ENCODE results near the gene DYNLT4.
"Not testable (repeated sequence)": the region's sequence is repeated elsewhere in the genome, so short reads cannot be mapped to it uniquely, and the experiment has no call there.

Gene DYNLT4, protein sequence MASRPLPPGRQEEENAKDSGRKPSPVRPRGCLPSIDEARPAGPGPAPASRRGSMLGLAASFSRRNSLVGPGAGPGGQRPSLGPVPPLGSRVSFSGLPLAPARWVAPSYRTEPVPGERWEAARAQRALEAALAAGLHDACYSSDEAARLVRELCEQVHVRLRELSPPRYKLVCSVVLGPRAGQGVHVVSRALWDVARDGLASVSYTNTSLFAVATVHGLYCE

DNA sequence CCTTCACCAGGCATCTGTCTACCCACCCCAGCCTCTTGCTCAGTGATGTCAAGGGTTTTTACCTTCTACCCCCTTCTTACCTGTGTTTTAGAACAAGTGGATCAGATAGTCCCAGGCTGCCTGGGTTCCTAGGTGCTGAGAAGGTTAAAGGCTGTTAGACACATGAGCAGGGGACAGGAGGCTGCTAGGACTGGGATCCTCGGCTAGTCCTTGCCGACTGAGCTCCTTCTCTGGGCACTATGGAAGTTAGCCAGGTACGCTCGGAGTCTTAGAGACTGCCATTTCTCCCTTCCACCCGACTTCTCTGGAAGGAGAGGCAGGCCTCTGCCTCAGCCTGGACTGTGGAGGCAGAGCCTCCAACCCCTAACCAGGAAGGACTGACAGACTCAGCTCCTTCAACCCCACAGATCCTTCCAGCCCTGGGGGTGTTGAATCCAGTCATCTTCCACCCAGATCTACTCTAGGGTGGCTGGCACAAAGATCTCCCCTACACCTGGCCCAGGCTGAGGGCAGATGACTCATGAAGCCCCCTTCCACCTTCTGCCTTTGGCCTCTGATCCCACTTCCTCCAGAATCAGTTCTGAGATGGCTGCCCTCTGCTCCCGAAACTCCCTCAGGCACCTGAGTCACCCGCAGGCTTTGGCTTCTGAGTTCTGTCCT is at the start of gene DYNLT4:
DYNLT4 (minus strand) TSS at position 648 of the 660 bp plus-strand sequence. CDS start 683 bp downstream, outside the sequence.
- DNase-seq (ENCODE audit: insufficient read length, low spot score) (no peak), FAIRE-seq (no peak)

DNA sequence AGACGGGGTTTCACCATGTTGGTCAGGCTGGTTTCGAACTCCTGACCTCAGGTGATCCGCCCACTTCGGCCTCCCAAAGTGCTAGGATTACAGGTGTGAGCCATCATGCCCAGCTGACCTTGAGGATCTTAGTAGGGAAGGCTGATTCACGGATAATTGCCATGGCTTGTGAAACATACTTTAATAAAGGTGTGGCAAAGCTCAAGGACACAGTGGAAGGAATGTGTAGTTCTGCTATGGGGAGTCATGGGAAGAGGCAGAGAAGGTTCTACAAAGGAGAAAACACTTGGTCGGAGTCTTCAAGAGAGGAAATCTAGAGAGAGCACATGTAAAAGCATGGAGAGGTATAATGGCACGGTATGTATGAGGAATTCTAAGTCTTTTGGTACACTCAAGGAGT is 48.6 kb upstream of the DYNLT4 start:
- no peak for DNase-seq (ENCODE audit: insufficient read length, low spot score)
- no peak for FAIRE-seq

DNA sequence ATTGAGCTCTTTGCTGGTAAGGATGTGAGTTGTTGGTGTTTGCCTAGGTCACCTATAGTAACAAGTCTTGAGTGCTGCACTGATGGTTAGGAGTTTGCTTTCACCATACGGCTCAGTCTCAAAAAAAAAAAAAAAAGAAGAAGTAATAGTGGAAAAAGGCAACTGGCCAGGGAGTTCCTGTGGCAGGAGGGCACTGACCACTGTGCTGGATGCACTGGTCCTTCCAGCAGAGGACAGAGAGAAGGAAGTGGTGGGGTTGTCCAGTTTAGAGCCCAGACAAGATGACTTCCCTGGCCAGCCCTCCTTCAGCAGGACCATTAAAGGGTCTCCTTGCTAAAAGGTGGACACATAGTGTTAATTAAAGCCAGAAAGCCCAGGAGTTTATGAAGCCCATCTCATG is 47.8 kb upstream of the DYNLT4 start:
- FAIRE-seq (no peak), DNase-seq (ENCODE audit: insufficient read length, low spot score) (no peak)

DNA sequence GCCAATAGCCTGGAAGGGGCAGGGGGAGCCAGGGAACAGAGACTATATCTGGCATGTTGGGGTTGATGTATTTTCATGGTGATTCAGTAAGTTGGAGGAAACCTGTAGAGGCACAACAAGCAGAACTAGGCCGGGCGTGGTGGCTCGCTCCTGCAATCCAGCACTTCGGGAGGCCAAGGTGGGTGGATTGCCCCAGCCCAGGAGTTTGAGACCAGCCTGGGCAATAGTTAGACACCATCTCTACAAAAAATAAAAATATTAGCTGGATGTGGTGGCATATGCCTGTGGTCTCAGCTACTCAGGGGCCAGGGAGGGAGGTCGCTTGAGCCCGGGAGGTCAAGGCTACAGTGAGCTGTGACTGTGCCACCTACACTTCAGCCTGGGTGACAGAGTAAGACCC is 46.0 kb upstream of the DYNLT4 start:
- DNase-seq (ENCODE audit: insufficient read length, low spot score) (no peak), FAIRE-seq (no peak)

DNA sequence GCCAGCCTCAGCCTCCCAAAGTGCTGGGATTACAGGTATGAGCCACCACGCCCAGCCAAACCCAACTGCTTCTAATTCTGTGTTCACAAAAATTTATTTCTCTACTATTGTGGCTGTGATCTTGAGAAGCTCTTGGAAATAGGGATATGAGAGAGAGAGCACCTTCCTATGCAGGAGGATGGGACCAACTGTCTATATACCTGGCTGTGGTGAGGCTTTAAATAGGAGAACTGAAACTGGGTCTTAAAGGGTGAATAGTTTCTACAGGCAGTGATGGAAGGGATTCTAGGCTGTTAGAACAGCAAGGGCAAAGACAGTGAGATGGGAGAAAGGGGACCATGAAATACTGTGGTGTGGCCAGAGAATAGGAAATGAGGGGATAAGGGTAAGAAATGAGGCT is 44.2 kb upstream of the DYNLT4 start:
- FAIRE-seq (no peak), DNase-seq (ENCODE audit: insufficient read length, low spot score) (no peak)

DNA sequence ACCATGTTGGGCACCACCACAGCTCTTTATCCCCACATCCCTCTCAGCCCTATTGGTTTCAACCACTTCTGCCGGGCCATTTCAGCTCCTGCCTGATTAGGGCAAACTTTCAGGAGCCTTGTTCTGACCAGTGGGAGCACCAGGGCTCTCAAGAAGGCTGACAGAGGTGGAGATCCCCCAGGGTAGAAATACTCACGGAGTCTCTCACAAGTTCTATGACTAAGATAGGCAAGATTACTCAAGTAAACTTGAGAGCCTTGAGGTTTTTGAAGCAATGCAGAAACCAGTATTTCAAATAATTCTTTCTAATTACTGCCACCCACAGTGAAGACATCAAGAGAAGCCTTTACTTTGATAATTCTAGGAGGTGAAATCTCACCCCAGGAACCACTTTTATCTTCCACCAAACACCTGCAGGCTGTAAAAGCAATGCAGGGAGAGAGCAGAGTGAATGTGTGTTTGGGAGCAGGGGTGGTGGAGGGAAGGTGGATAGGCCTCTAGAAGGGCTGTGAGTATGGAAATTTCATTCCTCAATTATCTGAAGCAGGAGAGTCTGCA is 42.5 kb upstream of the DYNLT4 start:
- FAIRE-seq (no peak), DNase-seq (ENCODE audit: insufficient read length, low spot score) (no peak)

DNA sequence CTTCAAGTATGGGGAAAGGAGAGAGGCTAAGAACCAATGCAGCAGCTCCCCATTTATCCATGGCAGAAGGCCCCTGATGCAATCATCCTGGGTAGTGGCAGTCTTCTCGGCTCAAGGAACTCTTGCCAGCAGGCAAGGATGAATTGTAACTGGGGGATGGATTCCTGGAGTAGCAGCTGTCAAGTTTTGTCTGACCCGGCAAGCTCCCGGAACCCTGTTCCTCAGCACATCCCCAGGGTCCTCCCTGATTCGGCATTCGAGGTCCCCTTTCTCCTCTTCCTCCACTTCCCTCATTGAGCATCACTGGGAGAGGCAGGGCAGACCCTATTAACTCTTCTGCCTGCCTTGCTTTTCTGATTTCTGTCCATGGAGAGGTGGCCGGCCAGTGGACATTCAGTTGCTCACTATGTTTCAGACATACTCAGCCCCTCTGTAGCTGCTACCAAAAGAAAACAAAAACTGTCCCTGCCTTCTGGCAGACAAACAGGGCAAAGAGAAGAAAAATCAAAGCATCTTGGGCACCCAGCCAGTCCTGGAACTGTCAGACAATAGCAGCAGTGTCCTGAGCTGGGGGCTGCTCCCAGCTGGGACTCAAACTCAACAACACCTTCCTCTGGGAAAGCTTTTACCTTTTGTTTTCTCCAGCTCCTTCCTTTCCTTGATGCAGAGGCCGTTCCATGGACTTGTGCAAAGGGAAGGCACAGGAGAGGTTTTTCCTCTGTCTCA is 41.5 kb upstream of the DYNLT4 start:
- no peak for FAIRE-seq

DNA sequence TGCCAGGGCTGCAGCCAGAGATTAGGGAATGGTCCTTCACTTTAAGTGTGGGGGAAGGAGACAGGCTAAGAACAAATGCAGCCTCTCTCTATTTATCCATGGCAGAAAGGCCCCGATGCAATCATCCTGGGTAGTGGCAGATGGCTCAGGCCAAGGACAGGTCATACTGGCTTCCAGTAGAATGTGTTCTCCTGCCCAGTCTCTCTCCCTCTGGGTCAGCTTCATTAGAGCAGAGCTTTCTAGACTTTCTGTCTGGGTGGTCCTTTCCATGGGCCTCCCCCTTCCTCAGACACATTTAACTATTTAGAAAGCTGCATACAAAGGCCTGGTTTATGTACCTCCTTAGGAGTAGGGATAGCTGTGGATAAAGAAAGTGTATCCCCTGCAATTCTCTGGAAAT is 40.7 kb upstream of the DYNLT4 start:
- no peak for FAIRE-seq
- DNase-seq (ENCODE audit: insufficient read length, low spot score), result no peak

More for the DNA sequence above, 41.5 kb upstream of the DYNLT4 start:
- DNase-seq (ENCODE audit: insufficient read length, low spot score), result no peak

DNA sequence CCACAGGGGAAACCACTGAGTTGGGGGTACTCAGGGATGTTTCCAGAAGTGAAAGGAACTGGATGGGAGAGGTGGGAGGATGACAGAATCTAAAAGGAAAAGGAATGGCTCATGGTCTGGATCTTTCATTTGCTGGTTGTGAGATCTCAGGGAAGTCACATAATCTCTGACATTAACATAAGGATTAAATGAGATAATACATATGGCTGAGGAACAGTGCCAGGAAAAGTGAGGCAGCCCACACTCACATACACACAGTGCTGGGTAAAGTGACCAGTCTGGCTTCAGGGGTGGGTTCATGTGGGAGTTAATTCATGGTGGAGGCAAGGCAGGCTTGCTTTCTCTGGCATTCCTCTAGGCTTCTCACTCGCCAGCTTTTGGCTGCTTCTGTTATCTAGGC is 39.8 kb upstream of the DYNLT4 start:
- DNase-seq (ENCODE audit: insufficient read length, low spot score) (no peak), FAIRE-seq (no peak)

DNA sequence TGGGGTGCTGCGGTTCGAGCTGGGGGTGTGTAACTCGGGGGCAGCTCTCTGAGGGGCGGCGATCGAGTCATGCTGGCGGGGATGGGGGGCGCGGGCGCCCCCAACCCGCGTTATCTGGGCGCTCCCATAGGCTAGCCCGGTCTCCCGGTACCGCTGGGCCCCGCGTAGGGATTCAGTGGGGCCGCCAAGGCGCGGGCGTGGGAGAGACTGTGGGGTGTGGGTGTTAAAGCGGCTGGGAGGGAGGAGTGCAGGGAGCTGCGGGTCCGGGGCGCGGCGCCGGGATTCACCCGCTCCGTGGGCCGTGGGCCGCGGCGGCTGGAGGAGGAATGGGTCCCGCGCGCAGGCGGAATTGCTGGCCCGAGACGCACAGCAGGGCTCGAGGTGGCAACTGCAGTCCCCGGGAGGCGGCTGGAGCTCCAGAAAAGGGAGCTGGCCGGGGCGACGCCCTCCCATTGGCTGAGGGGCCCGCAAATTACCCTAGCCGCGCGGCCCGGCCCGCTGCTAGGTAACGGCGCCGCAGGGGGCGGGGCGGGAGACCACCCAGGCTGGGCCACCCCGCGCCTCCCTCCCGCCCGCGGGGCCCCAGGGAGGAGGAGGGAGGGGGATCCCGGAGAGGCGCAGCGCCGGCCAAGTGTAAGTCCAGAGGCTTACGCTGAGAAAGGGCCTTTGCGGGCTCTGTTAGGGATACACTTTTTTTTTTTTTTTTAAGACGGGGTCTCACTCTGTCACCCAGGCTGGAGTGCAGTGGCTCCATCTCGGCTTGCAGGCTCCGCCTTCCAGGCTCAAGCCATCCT is 35.9 kb upstream of the DYNLT4 start, which contains the start of gene PTCH2:
PTCH2 (minus strand) TSS at position 392 of the 794 bp plus-strand sequence; CDS start at position 71, 321 bp downstream.
- peak; percentile 83 for DNase-seq (ENCODE audit: insufficient read length, low spot score)
- no peak for FAIRE-seq

DNA sequence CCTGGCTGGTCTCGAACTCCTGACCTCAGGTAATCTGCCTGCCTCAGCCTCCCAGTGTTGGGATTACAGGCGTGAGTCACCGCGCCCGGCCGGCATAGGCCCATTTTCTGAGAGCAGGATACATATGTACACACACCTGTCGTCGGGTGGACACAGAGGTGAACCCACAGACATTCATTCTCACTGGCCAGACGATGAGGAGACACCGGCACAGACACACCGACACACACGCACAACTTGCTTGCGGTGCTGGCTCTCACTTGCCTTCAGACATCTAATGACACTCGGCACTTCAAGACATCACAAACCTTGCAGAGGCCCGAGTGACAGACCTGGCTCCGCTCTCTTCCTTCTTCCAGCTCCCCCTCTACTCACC is 35.3 kb upstream of the DYNLT4 start:
- no peak for DNase-seq (ENCODE audit: insufficient read length, low spot score)

DNA sequence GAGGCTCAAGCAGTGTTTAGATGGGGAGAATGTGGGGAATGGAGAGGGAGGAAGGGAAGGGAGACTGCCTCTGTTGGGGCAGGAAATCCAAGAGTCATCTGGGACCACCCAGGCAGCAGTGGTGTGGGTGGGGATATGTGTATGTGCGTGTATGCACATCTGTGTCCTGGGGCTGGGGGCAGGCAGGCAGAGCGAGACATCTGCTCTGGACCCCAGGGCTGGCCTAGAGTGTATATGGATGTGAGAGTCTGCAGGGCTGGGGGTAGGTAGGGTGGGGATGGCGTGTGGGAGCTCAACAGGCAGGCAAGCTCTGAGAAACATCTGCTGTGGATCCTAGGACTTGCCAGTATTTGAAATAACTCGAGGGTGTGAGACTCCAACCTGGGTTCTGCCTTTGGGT is 32.4 kb upstream of the DYNLT4 start:
- FAIRE-seq, result no peak
- DNase-seq (ENCODE audit: insufficient read length, low spot score), result no peak

More for the DNA sequence above, 35.3 kb upstream of the DYNLT4 start:
- FAIRE-seq, result no peak

DNA sequence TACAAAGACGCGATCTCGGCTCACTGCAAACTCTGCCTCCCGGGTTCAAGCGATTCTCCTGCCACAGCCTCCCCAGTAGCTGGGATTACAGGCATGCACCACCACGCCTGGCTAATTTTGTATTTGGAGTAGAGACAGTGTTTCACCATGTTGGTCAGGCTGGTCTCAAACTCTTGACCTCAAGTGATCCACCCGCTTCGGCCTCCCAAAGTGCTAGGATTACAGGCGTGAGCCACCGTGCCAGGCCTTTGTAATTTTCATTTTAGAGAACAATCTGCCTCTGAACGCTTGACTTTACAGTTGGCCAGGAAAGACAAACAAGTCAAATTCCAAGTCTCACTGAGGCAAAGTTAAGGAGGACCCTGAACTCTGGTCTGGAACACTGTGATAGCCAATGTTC is 31.1 kb upstream of the DYNLT4 start:
- FAIRE-seq; DNase-seq (ENCODE audit: insufficient read length, low spot score): not testable (repeated sequence)

DNA sequence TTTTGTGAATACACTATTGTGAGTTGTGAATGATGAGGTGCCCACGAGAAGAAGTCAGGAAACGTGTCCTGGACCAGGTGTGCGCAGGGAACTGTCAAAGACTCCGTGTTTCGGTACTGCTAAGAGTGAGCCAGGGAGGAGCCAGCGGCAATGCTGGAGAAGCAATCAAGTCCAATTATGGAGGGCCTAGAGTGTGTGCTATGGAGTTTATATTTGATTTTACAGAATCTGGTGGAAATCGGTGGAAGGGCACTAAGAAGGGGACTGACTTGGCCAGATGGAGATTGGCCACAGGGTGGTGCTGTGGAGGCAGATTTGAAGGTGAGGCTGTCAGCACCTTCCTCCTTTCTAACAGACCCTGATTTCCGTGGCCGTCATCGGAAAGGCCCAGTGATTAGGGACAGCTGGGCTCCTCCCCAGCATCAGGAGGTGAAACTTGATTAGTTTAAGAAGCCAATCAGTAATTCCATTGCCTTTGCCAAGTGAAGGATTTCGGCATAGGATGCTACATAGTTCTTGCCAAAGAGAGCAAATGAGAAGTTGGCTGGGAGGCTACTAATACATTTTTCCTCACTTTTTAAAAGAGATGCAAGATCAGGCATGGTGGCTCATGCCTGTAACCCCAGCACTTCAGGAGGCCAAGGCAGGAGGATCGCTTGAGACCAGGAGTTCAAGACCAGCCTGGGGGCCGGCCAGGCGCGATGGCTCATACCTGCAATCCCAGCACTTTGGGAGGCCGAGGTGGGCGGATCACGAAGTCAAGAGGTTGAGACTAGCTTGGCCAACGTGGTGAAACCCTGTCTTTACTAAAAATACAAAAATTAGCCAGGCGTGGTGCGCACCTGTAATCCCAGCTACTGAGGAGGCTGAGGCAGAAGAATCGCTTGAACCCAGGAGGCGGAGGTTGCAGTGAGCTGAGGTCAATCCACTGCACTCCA is 28.9 kb upstream of the DYNLT4 start:
- FAIRE-seq (peak; percentile 81), DNase-seq (ENCODE audit: insufficient read length, low spot score) (peak; percentile 71)

DNA sequence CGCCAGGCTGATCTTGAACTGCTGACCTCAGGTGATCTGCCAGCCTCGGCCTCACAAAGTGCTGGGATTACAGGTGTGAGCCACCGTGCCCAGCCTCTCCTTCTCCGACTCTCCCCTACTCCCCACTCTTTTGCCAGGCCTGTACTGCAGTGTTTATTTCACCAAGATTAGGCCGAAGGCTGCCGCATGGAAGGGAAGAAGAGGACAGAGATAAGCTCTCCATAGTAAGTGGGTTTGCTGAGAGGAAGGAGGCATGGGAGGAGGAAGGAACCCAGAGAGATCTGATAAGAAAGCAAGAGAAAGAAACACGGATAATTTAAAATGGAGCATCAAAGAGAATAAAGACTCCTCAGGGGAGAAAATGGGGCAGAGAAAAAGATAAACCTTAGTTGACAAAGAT is 27.2 kb upstream of the DYNLT4 start:
- DNase-seq (ENCODE audit: insufficient read length, low spot score), result no peak
- FAIRE-seq, result no peak

DNA sequence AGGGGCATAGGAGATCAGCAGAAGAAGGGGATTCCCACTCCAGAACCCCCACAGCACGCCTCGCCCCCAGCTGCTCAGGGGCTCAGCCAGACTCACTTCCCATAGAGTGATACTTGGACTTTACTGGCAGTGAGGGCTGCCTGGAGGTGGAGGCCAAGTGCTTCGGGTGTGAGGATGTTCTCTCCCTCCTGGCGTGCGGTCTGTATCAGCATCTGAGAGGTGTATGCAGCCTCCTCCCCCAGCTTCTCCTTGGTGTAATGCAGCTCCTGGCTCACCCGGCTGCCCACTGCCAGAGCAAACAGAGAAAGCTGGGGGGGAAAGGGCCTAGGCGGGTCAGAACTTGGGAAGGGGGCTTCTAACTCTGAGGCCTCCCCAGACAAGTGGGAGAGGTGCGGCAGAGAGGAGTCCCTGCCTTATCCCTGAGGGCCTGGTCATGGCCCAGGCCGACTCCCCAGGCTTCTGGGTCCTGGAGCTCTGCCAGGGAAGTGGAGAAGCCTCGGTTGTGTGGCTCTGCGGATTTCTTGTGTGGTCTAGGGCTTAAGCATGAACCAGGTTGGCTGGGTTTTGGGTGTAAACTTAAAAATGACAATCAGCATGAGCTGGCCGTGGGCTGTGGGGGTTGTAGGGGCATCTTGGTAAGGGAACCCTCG is 25.0 kb upstream of the DYNLT4 start:
- FAIRE-seq (no peak), DNase-seq (ENCODE audit: insufficient read length, low spot score) (no peak)

DNA sequence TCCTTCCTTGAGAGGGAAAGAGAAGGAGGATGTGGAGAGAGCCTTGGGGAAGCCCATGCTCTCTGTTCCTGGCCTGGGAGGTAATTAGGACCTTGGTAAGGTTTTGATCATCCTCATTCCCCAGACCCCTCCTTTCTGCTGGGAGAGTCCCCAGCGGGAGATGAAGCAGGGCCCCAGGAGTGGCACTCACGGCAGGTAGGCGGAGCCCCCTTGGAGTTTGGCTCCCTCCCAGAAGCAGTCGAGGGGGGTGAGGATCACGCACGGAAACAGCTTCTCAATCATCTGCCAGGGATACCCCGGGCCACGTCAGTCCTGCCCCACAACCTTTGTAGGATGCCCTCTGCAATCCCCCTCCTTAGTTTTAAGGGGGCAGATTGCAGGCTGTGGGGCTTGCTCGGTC is 24.4 kb upstream of the DYNLT4 start:
- DNase-seq (ENCODE audit: insufficient read length, low spot score) (no peak), FAIRE-seq (no peak)

DNA sequence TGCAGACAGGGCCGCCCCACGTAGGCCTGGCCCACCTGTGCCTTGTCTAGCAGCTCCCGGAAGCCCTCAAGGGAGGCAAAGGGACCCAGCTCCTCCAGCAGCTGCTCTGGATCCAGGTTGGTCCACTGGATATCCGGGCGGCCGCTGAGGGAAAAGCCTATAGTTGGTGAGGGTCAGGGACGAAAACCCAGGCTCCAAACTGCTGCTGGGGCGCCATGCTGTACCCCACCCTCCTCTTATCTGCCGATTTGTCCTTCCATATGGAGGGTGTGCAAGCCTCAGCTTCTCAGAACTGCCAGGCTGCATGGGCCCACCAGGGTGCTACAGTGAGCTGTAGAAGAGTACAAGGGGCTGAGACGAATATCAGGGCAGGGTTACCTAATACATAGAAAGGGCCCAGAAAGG is 23.8 kb upstream of the DYNLT4 start:
- FAIRE-seq (no peak), DNase-seq (ENCODE audit: insufficient read length, low spot score) (no peak)

Data from HTR-8/SVneo (cell line).